Glomerular endothelial cell (primary cell): ENCODE data around the gene NAA20. TPM values are rescaled to one million over a fixed set of nuclear protein-coding genes. Genes with fewer than 3 reads are reported as not detected.

ENCODE experiments used
- DNase-seq: peaks from one replicate; pipeline ENCODE4 v3.0.0-alpha.2; 2011; ENCODE audit warnings: low read depth, low spot score; ENCODE audit errors: extremely low read depth
- total RNA-seq: library from RNA; depleted of rRNA; stranded (reverse); fragments of >200 nt; gene quantifications from 2 replicates; pipeline ENCODE4 v1.2.3, GENCODE V29; 2015

The NAA20 gene
- total RNA-seq, 1 donor from 2014 or later, result 38.4 TPM

DNA sequence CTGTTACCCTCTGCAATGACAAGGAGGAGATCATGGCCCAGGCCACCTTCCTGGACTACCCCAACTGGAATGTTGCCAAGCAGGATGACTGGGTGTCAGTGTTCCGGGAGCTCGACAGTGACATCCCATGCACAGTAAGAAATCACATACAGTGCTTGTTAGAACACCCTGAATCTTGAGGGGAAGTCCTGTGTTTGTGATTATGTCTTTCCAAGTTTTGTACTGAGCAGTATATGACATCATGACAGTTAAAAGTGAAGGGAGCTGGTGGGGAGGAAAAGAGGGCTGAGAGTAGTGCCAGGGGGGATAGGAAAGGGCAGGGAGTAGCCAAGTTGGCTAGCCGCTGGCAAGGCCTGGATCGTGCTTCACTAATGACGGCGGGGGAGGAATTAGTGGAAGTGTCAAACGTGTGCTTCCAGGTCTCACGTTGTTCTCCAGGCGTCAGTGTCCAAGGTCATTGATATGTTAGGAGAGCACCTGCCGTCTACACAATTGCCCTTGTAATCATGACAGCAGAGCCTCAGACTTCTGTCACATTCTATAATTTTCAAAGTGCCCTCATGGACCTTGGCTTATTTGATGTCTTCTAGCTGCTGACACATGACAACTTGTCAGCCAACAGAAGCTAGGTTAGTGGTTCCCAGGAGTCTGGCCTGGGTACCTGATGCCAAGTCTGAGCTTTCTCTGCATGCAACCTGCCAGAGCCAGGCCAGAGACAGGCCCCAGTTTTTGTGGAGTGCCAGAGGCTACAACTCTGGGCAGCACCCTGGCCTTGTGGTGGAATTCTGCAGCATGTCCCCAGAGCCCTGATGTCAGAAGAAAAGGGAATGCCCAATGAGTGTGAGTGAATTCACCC is 53.9 kb downstream of the NAA20 start:
- no peak for DNase-seq

- no peak for DNase-seq
These were observed 56.7 kb downstream of the NAA20 start for GRCh38 chr20:20073801-20074371.

DNA sequence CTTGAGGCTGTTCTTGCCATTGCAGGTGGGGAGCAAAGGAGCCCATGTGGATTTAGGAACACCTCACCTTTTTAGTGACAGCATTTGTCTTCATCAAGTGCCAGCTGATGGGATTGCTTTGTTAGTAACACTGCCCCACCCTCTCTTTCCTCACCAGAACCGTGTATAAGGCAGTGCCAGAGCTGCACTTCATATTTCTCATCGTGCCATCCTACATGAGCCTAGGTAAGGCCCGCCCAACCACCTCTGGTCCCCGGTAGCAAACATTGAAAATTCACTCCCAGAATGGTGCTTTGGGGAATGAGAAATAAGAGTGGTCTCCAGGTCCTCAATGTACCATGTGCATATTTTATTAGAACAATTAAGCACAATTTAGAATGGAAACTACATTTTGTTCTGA is 57.9 kb downstream of the NAA20 start:
- no peak for DNase-seq

- DNase-seq, result no peak
These were observed 59.3 kb downstream of the NAA20 start for GRCh38 chr20:20076297-20077065.

GRCh38 chr20:20078041-20078440 is 60.9 kb downstream of the NAA20 start:
- no peak for DNase-seq

DNA sequence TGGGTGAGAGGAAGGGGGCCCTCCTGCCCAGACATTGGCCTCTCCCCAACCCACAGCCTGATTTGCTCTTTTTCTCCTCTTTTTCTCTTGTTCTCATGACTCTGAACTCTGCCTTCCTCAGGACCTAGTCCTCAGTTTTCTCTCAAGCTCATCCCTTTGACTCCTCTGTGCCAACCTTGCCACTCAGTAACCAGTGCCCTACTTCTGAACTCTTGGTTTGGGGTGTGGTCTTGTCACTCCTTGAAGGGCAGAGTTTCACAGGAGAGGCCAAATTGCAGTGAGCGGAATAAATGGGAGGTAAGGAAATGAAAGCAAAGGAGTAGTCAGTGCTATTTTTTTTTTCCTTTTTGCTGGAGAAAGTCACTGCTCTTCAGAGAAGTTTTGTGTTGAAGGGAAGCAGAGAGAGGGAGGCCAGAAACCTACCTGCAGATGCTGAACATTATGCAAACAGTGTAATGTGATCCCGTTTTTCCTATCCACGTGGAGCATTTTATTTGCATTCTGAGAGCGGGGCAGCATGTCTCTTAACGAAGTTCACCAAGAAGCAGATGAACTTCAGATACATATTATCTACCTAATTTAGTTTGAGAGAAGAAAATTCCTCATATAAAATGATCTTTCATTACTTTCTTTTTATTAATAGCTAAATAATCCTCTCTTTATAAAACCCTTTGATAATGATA is 62.1 kb downstream of the NAA20 start:
- no peak for DNase-seq

Other genes with a start within 250 kb of the NAA20 start
- gene CRNKL1, start 35.1 kb downstream of the NAA20 start, total RNA-seq, result 15.9 and 18.0 TPM in 2 replicates
- gene CFAP61, start 35.2 kb downstream of the NAA20 start, total RNA-seq, result not detected in 2 replicates